MM.1S (cell line): ENCODE results near the gene NUCKS1.

Source experiments
- DNase-seq: peaks from one replicate; pipeline ENCODE4 v3.0.0-alpha.2; 2015
- H2AFZ ChIP-seq: fragments of 300-600 bp; sonication (generic); 2 replicates; pipeline ENCODE4 v1.6.0; 2016; ENCODE audit warnings: antibody characterized with exemption, low read length
- H3F3A ChIP-seq: fragments of 300-600 bp; sonication (generic); 2 replicates; pipeline ENCODE4 v1.6.1; 2016; ENCODE audit warnings: mild to moderate bottlenecking, antibody characterized with exemption, low read length, moderate library complexity, mixed read lengths; ENCODE audit not compliant: insufficient read depth
- H3K27ac ChIP-seq: fragments of 300-600 bp; sonication (generic); 2 replicates; pipeline ENCODE4 v1.5.1; 2016; ENCODE audit warnings: mild to moderate bottlenecking, low read length
- H3K27me3 ChIP-seq: fragments of 300-600 bp; sonication (generic); replicated peaks from 2 replicates; pipeline ENCODE4 v1.6.0; 2016; ENCODE audit warnings: low read length; ENCODE audit not compliant: insufficient read depth
- H3K36me3 ChIP-seq: fragments of 300-600 bp; sonication (generic); replicated peaks from 2 replicates; pipeline ENCODE4 v1.6.1; 2016; ENCODE audit warnings: mild to moderate bottlenecking, low read length, mixed read lengths; ENCODE audit not compliant: insufficient read depth
- H3K4me1 ChIP-seq: fragments of 300-600 bp; sonication (generic); 2 replicates; pipeline ENCODE4 v1.6.1; 2016; ENCODE audit warnings: low read length, mixed read lengths
- H3K4me2 ChIP-seq: fragments of 300-600 bp; sonication (generic); 2 replicates; pipeline ENCODE4 v1.6.0; 2016; ENCODE audit warnings: low read depth, low read length
- H3K4me3 ChIP-seq: fragments of 300-600 bp; sonication (generic); 2 replicates; pipeline ENCODE4 v1.5.1; 2016; ENCODE audit warnings: low read length, mixed read lengths
- H3K79me2 ChIP-seq: fragments of 300-600 bp; sonication (generic); 2 replicates; pipeline ENCODE4 v1.6.1; 2016; ENCODE audit warnings: mixed run types, low read length, mixed read lengths
- H3K9ac ChIP-seq: fragments of 300-600 bp; sonication (generic); 2 replicates; pipeline ENCODE4 v1.6.1; 2016; ENCODE audit warnings: low read length, mixed read lengths
- H3K9me2 ChIP-seq: fragments of 300-600 bp; sonication (generic); replicated peaks from 2 replicates; pipeline ENCODE4 v1.6.1; 2016; ENCODE audit warnings: mild to moderate bottlenecking, low read length, mixed read lengths; ENCODE audit not compliant: insufficient read depth
- H3K9me3 ChIP-seq: fragments of 300-600 bp; sonication (generic); replicated peaks from 2 replicates; pipeline ENCODE4 v1.6.1; 2016; ENCODE audit warnings: mild to moderate bottlenecking, low read length, mixed read lengths; ENCODE audit not compliant: insufficient read depth
- H4K20me1 ChIP-seq: fragments of 300-600 bp; sonication (generic); 2 replicates; pipeline ENCODE4 v1.6.1; 2016; ENCODE audit warnings: mild to moderate bottlenecking, low read length, moderate library complexity, mixed read lengths; ENCODE audit not compliant: insufficient read depth
- CTCF ChIP-seq: fragments of 300-600 bp; sonication (generic); IDR thresholded peaks from 2 replicates; pipeline ENCODE4 v1.5.1; 2016; ENCODE audit warnings: antibody characterized with exemption, low read length, mixed read lengths
- EZH2 ChIP-seq: fragments of 300-600 bp; sonication (generic); optimal IDR thresholded peaks from 2 replicates; pipeline ENCODE3; 2017; ENCODE audit warnings: low read depth, mild to moderate bottlenecking, antibody characterized with exemption, low read length, mixed read lengths
- EZH2phosphoT487 ChIP-seq: fragments of 300-600 bp; sonication (generic); IDR thresholded peaks from 2 replicates; pipeline ENCODE4 v1.6.1; 2018; ENCODE audit warnings: antibody characterized with exemption, low read length

NUCKS1 gene

GRCh38 chr1:205690122-205690756 lies 59.7 kb downstream of the NUCKS1 start:
- Histone ChIP-seq H3F3A (no peaks in the 10 kb centered on the region), H3K4me1 (no peaks in the 10 kb centered on the region), H3K27me3 (0 out of 2 replicates have a peak, but pooled peaks cover 4% of the 10 kb centered on the region), H3K4me3 (no peak overlapping the region), H3K9me3 (no peaks in the 10 kb centered on the region), H3K4me2 (no peak overlapping the region), H4K20me1 (no peaks in the 10 kb centered on the region), H3K9ac (no peak overlapping the region), H3K9me2 (no peaks in the 10 kb centered on the region), H3K27ac (no peak overlapping the region), H3K36me3 (no peaks in the 10 kb centered on the region), H2AFZ (no peak overlapping the region), H3K79me2 (no peaks in the 10 kb centered on the region)
- DNase-seq = no peak
- TF ChIP-seq EZH2 (no peak), EZH2phosphoT487 (no peak), CTCF (no peak)

- DNase-seq = no peak
- Histone ChIP-seq H3K9me2 (no peaks in the 10 kb centered on the region), H3K4me1 (no peaks in the 10 kb centered on the region), H3K27me3 (0 out of 2 replicates have a peak, but pooled peaks cover 4% of the 10 kb centered on the region), H3K36me3 (no peaks in the 10 kb centered on the region), H3K9me3 (no peaks in the 10 kb centered on the region), H3K4me2 (no peak overlapping the region), H3K4me3 (no peak overlapping the region), H2AFZ (no peak overlapping the region), H3K9ac (no peak overlapping the region), H3F3A (no peaks in the 10 kb centered on the region), H3K79me2 (no peaks in the 10 kb centered on the region), H3K27ac (no peak overlapping the region), H4K20me1 (no peaks in the 10 kb centered on the region)
- TF ChIP-seq CTCF = no peak
- TF ChIP-seq EZH2 = no peak
- no peak for TF ChIP-seq EZH2phosphoT487
Measured at GRCh38 chr1:205689479-205689878, 60.5 kb downstream of the NUCKS1 start.

- Histone ChIP-seq H3K4me1 (no peaks in the 10 kb centered on the region), H3K79me2 (no peaks in the 10 kb centered on the region), H3K4me2 (no peak overlapping the region), H3K9me3 (no peaks in the 10 kb centered on the region), H3K27me3 (0 out of 2 replicates have a peak, but pooled peaks cover 5% of the 10 kb centered on the region), H3K4me3 (no peak overlapping the region), H3K36me3 (no peaks in the 10 kb centered on the region), H2AFZ (no peak overlapping the region), H4K20me1 (no peaks in the 10 kb centered on the region), H3K9ac (no peak overlapping the region), H3K27ac (no peak overlapping the region), H3F3A (no peaks in the 10 kb centered on the region), H3K9me2 (no peaks in the 10 kb centered on the region)
- DNase-seq = no peak
- no peak for TF ChIP-seq EZH2
- no peak for TF ChIP-seq EZH2phosphoT487
- no peak for TF ChIP-seq CTCF
Measured at GRCh38 chr1:205688171-205689080, 61.6 kb downstream of the NUCKS1 start.
